Measurements from ENCODE around the gene RTN4R. TPM values are rescaled to one million over a fixed set of nuclear protein-coding genes. Genes with fewer than 3 reads are reported as not detected.

Gene RTN4R
- polyA plus RNA-seq, 4 donors, result 2.9 to 25.7 (median 4.4) TPM

DNA sequence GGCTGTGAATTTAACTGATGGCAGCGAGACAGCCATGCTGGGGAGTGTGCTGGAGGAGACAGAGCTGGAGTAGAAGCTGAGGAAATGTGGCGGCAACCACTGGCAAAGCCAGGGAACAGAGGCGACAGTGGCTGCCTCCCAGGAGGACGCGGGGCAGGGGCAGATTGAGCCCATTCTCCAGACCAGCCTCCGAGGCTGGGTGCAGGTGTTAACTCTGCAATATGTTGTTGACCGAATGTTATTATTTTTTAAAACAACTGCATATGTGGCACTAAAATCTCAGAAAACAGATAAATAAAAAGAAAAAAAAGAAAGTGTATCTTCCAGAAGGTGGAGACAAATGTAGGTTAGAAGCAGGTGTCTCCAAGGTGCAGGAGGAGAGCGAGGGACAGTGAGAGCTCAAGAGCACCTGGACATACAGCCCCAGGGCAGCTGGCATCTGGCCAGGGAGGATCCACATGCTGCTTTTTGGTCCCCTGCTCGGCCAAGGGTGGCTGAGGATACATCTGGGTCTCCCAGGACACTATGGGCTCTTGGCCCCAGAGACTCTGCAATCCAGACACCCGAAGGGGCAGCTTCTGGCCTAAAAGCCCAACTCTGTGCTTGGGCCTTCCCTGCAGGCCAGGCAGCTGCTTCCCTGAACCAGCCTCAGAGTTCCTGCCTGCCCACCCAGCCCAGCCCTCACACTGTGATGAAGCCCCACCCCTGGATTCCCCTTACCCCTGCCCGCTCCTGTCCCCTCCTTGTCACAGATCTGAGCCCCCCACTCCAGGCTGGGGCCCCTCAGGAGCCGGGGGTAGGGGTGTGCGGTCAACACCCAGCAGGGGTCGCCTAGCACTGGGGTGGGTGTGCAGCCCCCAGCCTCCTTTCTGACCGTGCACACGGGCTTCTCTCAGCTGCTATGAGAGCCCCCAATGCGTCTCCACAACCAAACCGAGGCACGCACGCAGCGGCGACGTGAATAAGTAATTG, 12.9 kb downstream of the RTN4R start:
- WGBS, 3 donors, result 85 to 88% (median 87%) methylated on average over 23 of the region's 23 CpGs
- peaks cover 0 to 2% (median 0%) of the 10 kb centered on the region in 3 donors for H3K36me3 ChIP-seq (ENCODE audit: control insufficient read depth in 3 of 3, insufficient read depth in 2 of 3, low read depth in 1 of 3, low read length in 3 of 3)
- no peak overlapping the region for H3K4me3 ChIP-seq (ENCODE audit: low read depth in 1 of 3, low read length in 3 of 3)
- H3K9me3 ChIP-seq (ENCODE audit: control insufficient read depth in 2 of 2, insufficient read depth in 1 of 2, low read depth in 1 of 2, low read length in 1 of 2), result no peaks in the 10 kb centered on the region
- DNase-seq (no peak), FAIRE-seq (no peak)
- H3K27me3 ChIP-seq (ENCODE audit: control insufficient read depth in 3 of 3, insufficient read depth in 3 of 3, low read length in 3 of 3), result no peaks in the 10 kb centered on the region
- no peak overlapping the region for H3K27ac ChIP-seq (ENCODE audit: low read depth in 1 of 3, low read length in 2 of 3)
- H3K4me1 ChIP-seq (ENCODE audit: control insufficient read depth in 3 of 3, insufficient read depth in 2 of 3, low read depth in 1 of 3, low read length in 2 of 3), result no peaks in the 10 kb centered on the region

DNA sequence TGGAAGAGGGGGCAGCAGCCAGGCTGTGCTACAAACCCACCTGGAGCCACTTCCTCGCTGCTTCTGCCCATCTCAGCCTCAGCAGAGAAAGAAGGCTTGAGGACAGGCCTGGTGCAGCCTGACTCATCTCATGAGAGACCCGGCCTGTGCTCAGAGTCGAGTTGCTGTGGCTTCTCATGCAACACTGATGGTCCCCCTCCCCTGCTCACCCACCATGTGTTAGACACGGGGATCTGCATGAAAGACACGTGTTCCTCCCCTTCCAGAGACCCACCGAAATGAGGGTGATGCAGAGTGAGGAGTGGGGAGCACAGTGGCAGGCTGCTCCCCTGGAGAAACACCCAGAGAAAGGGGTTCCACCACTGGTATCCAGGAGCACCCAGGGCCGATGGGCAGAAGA, 15.0 kb downstream of the RTN4R start:
- Histone ChIP-seq H3K4me1 (ENCODE audit: control insufficient read depth in 3 of 3, insufficient read depth in 2 of 3, low read depth in 1 of 3, low read length in 2 of 3) (no peaks in the 10 kb centered on the region), H3K27me3 (ENCODE audit: control insufficient read depth in 3 of 3, insufficient read depth in 3 of 3, low read length in 3 of 3) (no peaks in the 10 kb centered on the region), H3K36me3 (ENCODE audit: control insufficient read depth in 3 of 3, insufficient read depth in 2 of 3, low read depth in 1 of 3, low read length in 3 of 3) (peaks cover 0 to 2% (median 0%) of the 10 kb centered on the region in 3 donors), H3K4me3 (ENCODE audit: low read depth in 1 of 3, low read length in 3 of 3) (no peak overlapping the region), H3K27ac (ENCODE audit: low read depth in 1 of 3, low read length in 2 of 3) (no peak overlapping the region), H3K9me3 (ENCODE audit: control insufficient read depth in 2 of 2, insufficient read depth in 1 of 2, low read depth in 1 of 2, low read length in 1 of 2) (no peaks in the 10 kb centered on the region)
- FAIRE-seq (no peak), DNase-seq (no peak)
- WGBS, 3 donors, result 82 to 87% (median 87%) methylated on average over 7 of the region's 7 CpGs

DNA sequence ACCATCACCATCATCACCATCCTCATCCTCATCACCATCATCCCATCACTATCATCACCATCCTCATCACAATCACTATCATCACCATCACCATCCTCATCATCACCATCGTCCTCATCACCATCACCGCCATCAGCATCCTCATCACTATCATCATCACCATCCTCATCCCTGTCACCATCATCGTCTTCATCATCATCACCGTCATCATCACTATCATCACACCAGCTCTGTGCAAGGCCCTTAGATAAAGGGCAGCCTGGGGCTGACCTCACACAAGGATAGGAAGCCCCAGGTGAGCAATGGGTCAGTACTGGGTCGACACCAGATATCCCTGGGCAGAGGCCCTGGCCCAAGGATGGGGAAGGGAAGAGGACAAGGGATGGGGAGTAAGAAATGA, 16.1 kb downstream of the RTN4R start:
- Histone ChIP-seq H3K27ac (ENCODE audit: low read depth in 1 of 3, low read length in 2 of 3) (no peak overlapping the region), H3K4me1 (ENCODE audit: control insufficient read depth in 3 of 3, insufficient read depth in 2 of 3, low read depth in 1 of 3, low read length in 2 of 3) (no peaks in the 10 kb centered on the region), H3K36me3 (ENCODE audit: control insufficient read depth in 3 of 3, insufficient read depth in 2 of 3, low read depth in 1 of 3, low read length in 3 of 3) (peaks cover 0 to 2% (median 0%) of the 10 kb centered on the region in 3 donors), H3K4me3 (ENCODE audit: low read depth in 1 of 3, low read length in 3 of 3) (no peak overlapping the region), H3K27me3 (ENCODE audit: control insufficient read depth in 3 of 3, insufficient read depth in 3 of 3, low read length in 3 of 3) (no peaks in the 10 kb centered on the region), H3K9me3 (ENCODE audit: control insufficient read depth in 2 of 2, insufficient read depth in 1 of 2, low read depth in 1 of 2, low read length in 1 of 2) (no peaks in the 10 kb centered on the region)
- WGBS, 3 donors, result 90 to 92% (median 91%) methylated on average over 5 of the region's 5 CpGs
- FAIRE-seq (no peak), DNase-seq (no peak)

DNA sequence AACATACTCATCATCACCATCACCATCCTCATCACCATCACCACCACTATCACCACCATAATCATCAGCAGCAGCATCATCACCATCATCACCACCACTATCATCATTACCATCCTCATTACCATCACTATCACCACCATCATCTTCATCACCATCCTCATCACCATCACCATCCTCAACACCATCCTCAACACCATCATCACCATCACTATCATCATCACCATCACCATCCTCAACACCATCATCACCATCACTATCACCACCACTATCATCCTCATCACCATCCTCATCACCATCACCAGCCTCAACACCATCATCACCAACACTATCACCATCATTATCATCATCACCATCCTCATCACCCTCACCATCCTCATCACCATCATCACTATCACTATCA, 16.6 kb downstream of the RTN4R start:
- Histone ChIP-seq H3K36me3 (ENCODE audit: control insufficient read depth in 3 of 3, insufficient read depth in 2 of 3, low read depth in 1 of 3, low read length in 3 of 3) (peaks cover 0 to 2% (median 0%) of the 10 kb centered on the region in 3 donors), H3K27ac (ENCODE audit: low read depth in 1 of 3, low read length in 2 of 3) (no peak overlapping the region), H3K4me1 (ENCODE audit: control insufficient read depth in 3 of 3, insufficient read depth in 2 of 3, low read depth in 1 of 3, low read length in 2 of 3) (no peaks in the 10 kb centered on the region), H3K4me3 (ENCODE audit: low read depth in 1 of 3, low read length in 3 of 3) (no peak overlapping the region), H3K27me3 (ENCODE audit: control insufficient read depth in 3 of 3, insufficient read depth in 3 of 3, low read length in 3 of 3) (no peaks in the 10 kb centered on the region), H3K9me3 (ENCODE audit: control insufficient read depth in 2 of 2, insufficient read depth in 1 of 2, low read depth in 1 of 2, low read length in 1 of 2) (no peaks in the 10 kb centered on the region)
- FAIRE-seq (no peak), DNase-seq (no peak)

DNA sequence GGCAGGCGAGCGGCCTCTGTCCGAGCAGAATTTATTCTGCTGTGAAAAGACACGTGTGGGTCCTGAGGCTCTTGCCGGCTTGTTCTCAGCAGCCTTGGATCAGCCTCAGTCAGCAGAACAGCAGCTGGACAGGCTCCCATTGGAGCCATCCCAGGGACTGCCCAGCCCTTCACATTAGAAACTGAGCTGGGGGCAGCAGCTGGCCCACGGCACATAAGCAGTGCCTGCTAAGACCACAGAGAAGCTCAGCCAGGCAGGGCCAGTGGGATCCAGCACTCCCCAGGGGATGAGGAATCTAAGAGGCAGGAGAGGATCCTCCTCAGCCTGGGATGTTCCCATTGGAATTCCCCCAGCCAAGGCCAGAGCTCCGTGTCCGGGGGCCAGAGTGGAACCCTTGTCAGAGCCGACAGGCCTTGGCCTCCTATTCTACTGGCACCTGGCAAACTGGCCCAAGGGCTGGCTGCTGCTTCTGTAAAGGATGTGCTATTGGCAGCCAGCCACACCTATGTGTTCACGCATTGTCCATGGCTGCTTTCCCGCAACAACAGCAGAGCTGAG, 18.2 kb downstream of the RTN4R start:
- no peaks in the 10 kb centered on the region for H3K9me3 ChIP-seq (ENCODE audit: control insufficient read depth in 2 of 2, insufficient read depth in 1 of 2, low read depth in 1 of 2, low read length in 1 of 2)
- FAIRE-seq, result no peak
- H3K4me3 ChIP-seq (ENCODE audit: low read depth in 1 of 3, low read length in 3 of 3), result no peak overlapping the region
- no peak overlapping the region for H3K27ac ChIP-seq (ENCODE audit: low read depth in 1 of 3, low read length in 2 of 3)
- peaks cover 0 to 2% (median 0%) of the 10 kb centered on the region in 3 donors for H3K36me3 ChIP-seq (ENCODE audit: control insufficient read depth in 3 of 3, insufficient read depth in 2 of 3, low read depth in 1 of 3, low read length in 3 of 3)
- no peak for DNase-seq
- 63 to 78% (median 77%) methylated on average over 11 of the region's 11 CpGs for WGBS, 3 donors
- H3K27me3 ChIP-seq (ENCODE audit: control insufficient read depth in 3 of 3, insufficient read depth in 3 of 3, low read length in 3 of 3), result no peaks in the 10 kb centered on the region
- H3K4me1 ChIP-seq (ENCODE audit: control insufficient read depth in 3 of 3, insufficient read depth in 2 of 3, low read depth in 1 of 3, low read length in 2 of 3), result no peaks in the 10 kb centered on the region

DNA sequence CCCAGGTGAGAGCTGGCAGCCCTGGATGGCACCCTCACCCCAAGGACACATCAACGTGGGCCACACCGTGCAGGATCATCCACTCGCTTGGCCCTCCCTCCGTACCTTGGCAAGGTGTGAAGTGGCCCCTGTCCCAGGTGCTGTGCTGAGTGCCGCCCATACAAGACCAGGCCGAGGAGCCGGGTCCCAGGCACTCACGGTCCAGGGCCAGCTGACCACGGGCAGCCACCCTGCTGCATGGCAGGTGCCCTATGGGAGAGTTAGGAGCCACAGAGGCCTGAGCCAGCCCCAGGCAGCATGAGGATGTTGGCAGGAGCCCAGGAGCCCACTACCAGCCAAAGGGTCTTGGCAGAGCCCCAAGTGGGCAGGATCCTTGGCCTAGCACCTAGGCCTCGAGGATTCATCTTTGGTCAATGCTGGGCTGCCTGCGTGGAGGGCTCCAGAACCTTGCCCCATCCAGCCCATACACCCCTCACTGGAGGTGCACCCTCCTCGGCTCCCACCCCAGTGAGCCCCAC, 19.6 kb downstream of the RTN4R start:
- Histone ChIP-seq H3K4me1 (ENCODE audit: control insufficient read depth in 3 of 3, insufficient read depth in 2 of 3, low read depth in 1 of 3, low read length in 2 of 3) (peaks cover 0 to 8% (median 0%) of the 10 kb centered on the region in 3 donors), H3K9me3 (ENCODE audit: control insufficient read depth in 2 of 2, insufficient read depth in 1 of 2, low read depth in 1 of 2, low read length in 1 of 2) (no peaks in the 10 kb centered on the region), H3K4me3 (ENCODE audit: low read depth in 1 of 3, low read length in 3 of 3) (no peak overlapping the region), H3K36me3 (ENCODE audit: control insufficient read depth in 3 of 3, insufficient read depth in 2 of 3, low read depth in 1 of 3, low read length in 3 of 3) (peaks cover 0 to 2% (median 0%) of the 10 kb centered on the region in 3 donors), H3K27me3 (ENCODE audit: control insufficient read depth in 3 of 3, insufficient read depth in 3 of 3, low read length in 3 of 3) (no peaks in the 10 kb centered on the region), H3K27ac (ENCODE audit: low read depth in 1 of 3, low read length in 2 of 3) (no peak overlapping the region)
- DNase-seq (no peak), FAIRE-seq (no peak)
- 85 to 93% (median 91%) methylated on average over 12 of the region's 12 CpGs for WGBS, 3 donors

DNA sequence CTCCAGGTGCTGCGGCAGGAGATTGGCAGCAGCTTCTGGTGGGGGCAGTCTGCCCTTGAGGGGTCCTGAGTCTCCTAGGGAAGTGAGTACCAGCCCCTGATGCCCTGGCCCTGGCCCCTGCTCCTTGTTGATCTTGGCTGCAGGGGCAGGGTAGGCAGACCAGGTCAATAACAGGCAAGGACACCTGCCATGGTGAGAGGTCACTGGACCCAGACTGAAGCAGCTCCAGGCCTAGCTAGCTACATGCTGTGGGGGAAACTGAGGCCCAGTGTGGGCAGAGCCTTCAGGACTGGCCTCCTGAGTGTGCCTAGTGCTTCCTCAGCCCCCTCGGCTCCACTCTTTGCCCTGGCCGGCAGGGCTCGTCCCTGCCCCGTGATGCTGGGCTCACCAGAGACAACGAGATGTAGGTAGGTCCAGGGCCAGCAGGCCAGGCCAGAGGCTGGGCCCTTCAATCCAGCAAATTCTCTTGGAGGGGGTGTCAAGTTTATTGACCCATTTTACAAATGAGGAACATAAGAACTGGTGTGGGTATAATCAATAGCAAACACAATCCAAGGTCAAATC, 20.4 kb downstream of the RTN4R start:
- no peak overlapping the region for H3K27ac ChIP-seq (ENCODE audit: low read depth in 1 of 3, low read length in 2 of 3)
- no peaks in the 10 kb centered on the region for H3K27me3 ChIP-seq (ENCODE audit: control insufficient read depth in 3 of 3, insufficient read depth in 3 of 3, low read length in 3 of 3)
- H3K9me3 ChIP-seq (ENCODE audit: control insufficient read depth in 2 of 2, insufficient read depth in 1 of 2, low read depth in 1 of 2, low read length in 1 of 2), result no peaks in the 10 kb centered on the region
- DNase-seq (no peak), FAIRE-seq (no peak)
- WGBS, 3 donors, result 88 to 92% (median 92%) methylated on average over 6 of the region's 6 CpGs
- H3K36me3 ChIP-seq (ENCODE audit: control insufficient read depth in 3 of 3, insufficient read depth in 2 of 3, low read depth in 1 of 3, low read length in 3 of 3), result peaks cover 0 to 3% (median 0%) of the 10 kb centered on the region in 3 donors
- peaks cover 0 to 15% (median 0%) of the 10 kb centered on the region in 3 donors for H3K4me1 ChIP-seq (ENCODE audit: control insufficient read depth in 3 of 3, insufficient read depth in 2 of 3, low read depth in 1 of 3, low read length in 2 of 3)
- no peak overlapping the region for H3K4me3 ChIP-seq (ENCODE audit: low read depth in 1 of 3, low read length in 3 of 3)

DNA sequence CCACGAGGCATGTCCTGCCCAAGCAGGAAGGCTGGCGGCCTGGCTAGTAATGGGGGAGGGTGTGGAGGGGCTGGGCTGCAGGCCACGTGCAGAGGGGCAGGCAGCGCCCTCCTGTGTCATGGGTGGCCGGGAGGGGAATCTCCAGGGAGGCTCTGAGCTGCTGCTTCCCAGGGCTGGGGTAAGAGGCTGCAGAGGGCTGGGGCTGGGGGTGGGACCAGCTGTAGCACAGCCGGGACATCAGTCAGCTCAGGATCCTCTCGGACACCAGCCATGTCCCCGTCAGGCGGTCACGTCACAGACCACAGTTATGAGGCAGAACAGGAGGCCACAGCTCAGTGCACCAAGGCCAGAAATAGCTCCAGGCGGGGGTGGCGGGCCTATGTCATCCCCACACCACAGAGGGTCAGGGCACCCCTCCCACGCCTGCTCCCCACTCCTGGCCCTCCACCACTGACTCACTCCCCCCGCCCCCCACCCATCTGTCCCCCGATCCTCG, 21.1 kb downstream of the RTN4R start:
- DNase-seq (no peak), FAIRE-seq (no peak)
- 69 to 73% (median 71%) methylated on average over 15 to 16 of the region's 16 CpGs for WGBS, 3 donors
- H3K4me3 ChIP-seq (ENCODE audit: low read depth in 1 of 3, low read length in 3 of 3), result no peak overlapping the region
- H3K9me3 ChIP-seq (ENCODE audit: control insufficient read depth in 2 of 2, insufficient read depth in 1 of 2, low read depth in 1 of 2, low read length in 1 of 2), result no peaks in the 10 kb centered on the region
- H3K27me3 ChIP-seq (ENCODE audit: control insufficient read depth in 3 of 3, insufficient read depth in 3 of 3, low read length in 3 of 3), result no peaks in the 10 kb centered on the region
- H3K27ac ChIP-seq (ENCODE audit: low read depth in 1 of 3, low read length in 2 of 3), result no peak overlapping the region
- peaks cover 0 to 9% (median 0%) of the 10 kb centered on the region in 3 donors for H3K36me3 ChIP-seq (ENCODE audit: control insufficient read depth in 3 of 3, insufficient read depth in 2 of 3, low read depth in 1 of 3, low read length in 3 of 3)
- peaks cover 0 to 15% (median 0%) of the 10 kb centered on the region in 3 donors for H3K4me1 ChIP-seq (ENCODE audit: control insufficient read depth in 3 of 3, insufficient read depth in 2 of 3, low read depth in 1 of 3, low read length in 2 of 3)
